NCI-H748 (cell line): ENCODE results near the gene BCAR3.
A peak's percentile ranks its signal among the peaks of the same experiment; 100 is the strongest.
"Not testable (repeated sequence)": the region's sequence is repeated elsewhere in the genome, so short reads cannot be mapped to it uniquely, and the experiment has no call there.

Experiments
- DNase-seq: peaks from one replicate; lab custom pipeline; 2025; ENCODE audit not compliant: unreplicated experiment; lab: John Stamatoyannopoulos, UW

The BCAR3 gene

DNA sequence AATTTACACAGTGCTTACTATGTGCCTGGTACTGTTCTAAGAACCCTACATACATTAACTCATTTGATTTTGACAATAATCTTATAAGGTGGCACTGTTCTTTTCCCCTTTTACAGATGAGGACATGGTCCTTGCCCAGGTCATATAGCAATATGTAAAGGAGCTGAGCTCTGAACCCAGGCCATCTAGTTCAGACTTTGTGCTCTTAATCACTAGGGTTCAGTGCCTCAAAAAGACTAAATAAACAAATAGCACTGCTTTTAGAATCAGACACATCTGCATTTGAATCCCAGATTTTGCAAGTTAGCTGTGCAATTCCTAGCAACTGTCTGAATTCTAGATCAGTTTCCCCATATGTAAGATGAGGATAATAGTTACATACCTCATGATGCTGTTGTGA lies 8.7 kb upstream of the BCAR3 start:
- no peak for DNase-seq

GRCh38 chr1:93689521-93690223 lies 8.0 kb upstream of the BCAR3 start:
- DNase-seq: no peak

- no peak for DNase-seq
These were observed 5.9 kb upstream of the BCAR3 start for GRCh38 chr1:93687542-93687941.

DNA sequence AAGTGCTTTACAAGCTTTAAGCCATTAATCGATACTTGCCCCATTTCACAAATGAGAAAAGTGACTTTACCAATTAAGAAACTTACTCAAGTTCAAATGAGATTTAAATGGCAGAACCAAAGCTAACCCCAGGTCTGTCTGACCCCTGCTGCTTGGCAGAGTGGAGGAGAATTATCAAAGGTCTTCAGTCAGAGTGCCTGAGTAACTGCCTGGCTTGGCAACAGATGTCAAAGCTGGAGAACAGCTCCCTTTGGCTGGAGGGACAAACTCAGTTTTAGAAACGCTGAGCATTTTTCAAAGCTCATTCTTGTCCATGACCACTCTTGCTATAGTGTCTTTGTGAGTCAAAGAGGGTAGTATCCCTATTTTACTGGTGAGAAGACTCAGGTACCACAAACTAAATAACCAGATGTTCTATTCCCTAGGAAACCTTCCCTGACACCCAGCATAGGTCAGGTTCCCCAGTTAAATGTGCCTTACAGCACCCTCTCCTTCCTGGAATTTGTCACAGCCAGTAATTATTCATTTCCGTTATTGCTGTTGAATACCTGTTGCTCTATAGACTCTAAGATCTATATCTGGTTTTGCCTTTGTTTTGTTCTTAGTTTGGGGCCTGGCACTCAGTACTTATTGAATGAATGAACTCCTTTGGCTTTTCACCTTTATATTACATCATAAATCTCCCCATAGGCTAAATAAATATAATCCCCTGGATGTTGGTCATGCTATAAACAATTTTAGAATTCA lies 5.0 kb upstream of the BCAR3 start:
- DNase-seq: no peak

DNA sequence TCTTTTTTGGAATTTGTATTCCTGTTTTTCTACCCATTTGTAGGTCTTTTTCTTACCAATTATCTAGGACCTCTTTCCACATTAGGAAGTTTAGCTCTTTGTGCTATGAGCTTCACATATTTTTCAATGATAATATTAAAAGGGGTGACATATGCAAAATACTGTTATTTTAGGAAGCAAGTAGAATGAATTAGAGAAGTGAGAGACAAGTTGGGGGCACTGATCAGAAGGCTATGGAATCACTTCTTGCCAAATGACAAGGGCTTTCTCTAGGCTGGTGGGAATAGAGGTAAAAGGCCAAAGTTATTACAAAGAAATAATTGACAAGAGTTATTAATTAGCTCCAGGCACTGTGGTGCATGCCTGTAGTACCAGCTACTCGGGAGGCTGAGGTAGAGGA lies 4.3 kb upstream of the BCAR3 start:
- no peak for DNase-seq

DNA sequence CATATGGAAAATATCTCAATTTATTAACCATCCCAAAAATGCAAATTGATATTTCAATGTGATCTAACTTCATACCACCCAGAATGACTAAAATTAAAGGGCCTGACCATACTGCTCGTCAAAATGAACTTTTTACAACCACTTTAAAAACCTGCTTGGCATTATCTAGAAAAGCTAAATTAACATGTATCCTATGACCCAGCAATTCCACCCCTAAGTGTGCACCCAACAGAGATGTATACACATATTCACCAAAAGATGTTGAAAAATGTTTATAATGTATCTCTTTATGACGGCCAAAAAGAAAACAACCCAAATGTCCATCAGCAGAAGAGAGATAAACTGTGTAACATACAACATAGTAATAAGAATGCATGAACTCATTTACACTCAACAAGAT lies 1.6 kb upstream of the BCAR3 start:
- no peak for DNase-seq

GRCh38 chr1:93681989-93682412 lies 364 bp upstream of the BCAR3 start:
- peak; percentile 74 for DNase-seq

- DNase-seq: peak; percentile 77
These were observed 1.1 kb downstream of the BCAR3 start for GRCh38 chr1:93680420-93681100.

DNA sequence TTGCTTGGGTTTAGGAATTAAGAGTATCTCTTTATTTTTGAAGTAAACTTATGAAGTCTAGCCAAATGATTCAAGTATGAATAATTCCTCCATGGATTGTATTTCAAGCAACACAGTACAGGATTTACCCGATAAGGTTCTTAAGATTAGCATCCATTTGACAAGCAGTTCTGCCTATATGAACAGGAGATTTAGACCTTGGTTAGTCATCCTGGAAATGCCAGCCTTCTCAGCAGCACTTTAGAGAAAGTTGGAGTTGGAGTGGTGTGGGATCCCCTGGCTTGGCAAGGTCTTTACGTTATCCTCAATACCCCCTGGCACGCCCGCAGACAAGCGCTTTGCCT lies 1.6 kb downstream of the BCAR3 start:
- DNase-seq: no peak

GRCh38 chr1:93679546-93679945 lies 2.1 kb downstream of the BCAR3 start:
- no peak for DNase-seq

DNA sequence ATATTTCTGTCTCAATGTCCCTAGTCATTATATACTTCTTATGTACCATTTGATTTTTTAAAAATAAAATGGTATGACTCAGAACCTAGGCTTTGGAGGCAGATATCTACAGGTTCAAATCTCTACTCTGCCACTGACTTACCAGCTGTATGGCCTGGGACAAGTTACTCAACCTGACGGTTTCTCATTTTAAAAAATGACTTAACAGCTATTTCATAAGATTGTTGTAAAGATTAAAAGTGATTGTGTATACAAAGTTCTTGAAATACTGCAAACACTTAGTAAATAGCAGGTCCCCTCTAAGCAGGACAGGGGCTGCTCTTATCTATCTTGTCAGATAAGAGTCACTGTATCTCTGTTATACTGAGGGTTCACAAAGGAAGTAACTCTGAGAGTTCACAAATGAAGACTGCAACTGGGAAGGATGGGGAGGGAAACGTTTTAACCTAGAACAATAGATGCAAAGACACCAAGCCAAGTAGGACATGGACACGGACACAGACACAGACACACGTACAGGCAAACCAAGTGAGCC lies 2.6 kb downstream of the BCAR3 start:
- DNase-seq: no peak

DNA sequence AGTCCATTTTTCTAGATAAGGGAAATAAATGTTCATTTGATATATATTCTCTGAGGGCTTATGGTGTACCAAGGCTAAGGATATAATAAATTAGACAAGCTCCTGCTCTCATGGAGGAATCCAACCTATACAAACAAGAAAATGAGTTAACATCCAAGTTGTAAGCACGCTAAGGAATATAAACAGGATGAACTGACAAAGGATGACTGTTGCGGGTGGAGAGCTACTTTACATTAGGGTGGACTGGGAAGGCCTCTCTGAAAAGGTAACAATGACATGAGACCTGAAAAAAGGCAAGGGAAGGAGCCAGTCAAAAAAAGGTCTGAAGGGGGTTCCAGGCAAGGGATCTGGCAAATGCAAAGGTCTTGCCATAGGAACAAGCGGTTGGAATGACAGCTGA lies 3.1 kb downstream of the BCAR3 start:
- DNase-seq: no peak

GRCh38 chr1:93677729-93678128 lies 3.9 kb downstream of the BCAR3 start:
- DNase-seq: no peak

GRCh38 chr1:93676427-93676826 lies 5.2 kb downstream of the BCAR3 start:
- DNase-seq: no peak

- DNase-seq: no peak
These were observed 5.7 kb downstream of the BCAR3 start for GRCh38 chr1:93675931-93676330.

DNA sequence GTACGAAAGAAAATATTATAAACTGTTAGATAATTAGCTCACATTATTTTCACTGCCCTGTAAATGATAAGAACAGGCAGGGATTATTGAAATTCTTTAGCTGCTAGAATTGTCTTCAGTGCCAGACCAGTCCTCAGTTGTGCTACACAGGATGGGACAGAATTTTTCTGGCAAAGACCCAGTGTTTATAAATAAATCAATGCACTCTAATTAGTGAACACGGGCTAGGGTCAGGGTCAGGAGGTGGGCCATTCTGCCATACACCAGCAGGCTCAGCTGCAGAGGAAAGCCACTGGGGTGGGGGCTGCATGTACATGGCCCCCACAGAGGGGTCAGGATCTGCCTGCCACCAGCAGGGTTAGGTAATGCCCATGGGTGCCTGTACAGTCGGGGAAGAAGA lies 6.4 kb downstream of the BCAR3 start:
- no peak for DNase-seq

- DNase-seq: not testable (repeated sequence)
These were observed 7.6 kb downstream of the BCAR3 start for GRCh38 chr1:93674071-93674470.

- no peak for DNase-seq
These were observed 8.3 kb downstream of the BCAR3 start for GRCh38 chr1:93673163-93673829.

DNA sequence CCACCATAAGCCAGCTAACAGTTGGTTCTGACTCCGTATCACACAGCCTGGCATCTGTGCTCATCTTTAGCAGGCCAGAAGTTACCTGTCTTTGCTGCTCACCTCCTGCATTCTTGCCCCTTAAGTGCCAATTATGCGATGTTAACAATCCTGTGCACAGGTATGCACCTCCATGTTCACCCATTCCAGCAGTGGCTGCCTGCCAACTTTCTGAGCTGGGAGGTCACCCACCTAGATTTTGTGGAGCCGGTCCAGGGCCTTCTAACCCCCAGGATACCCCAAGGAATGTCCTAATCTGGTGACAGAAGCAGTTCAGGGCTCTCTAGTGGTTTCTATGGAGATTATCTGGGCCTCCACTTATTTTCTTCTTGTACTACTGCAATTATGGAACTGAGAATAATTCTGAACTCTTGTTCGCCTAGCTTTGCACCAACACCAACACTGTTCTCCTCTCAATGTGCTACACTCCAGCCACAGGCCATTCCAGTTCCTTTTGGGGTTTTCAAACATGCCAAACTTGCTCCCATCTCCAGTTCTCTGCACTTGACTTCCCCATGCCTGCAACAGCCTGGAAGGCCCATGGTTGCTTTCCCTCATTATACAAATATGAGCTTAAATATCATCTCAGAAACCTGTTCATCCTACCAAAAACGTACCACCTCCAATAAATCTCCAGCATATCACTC lies 9.0 kb downstream of the BCAR3 start:
- no peak for DNase-seq

DNA sequence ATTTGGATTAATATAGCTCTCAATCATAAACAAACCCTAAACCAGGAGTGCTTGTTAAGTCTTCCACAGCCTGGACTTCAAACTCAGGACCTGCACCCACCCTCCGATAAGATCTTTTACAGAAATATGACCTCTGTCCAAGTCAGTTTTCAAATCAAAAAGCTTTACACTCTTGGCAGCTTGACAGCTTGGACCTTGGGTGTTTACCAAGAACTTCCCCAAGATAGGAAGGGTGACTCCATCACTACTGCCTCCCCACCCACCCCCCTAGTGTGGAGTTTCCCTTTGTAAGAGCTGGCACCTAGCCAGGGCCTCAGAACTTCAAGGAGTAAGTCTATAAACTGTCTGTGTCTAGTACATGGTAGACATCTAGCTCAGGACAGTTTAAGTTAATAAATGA lies 9.6 kb downstream of the BCAR3 start:
- DNase-seq: no peak

DNA sequence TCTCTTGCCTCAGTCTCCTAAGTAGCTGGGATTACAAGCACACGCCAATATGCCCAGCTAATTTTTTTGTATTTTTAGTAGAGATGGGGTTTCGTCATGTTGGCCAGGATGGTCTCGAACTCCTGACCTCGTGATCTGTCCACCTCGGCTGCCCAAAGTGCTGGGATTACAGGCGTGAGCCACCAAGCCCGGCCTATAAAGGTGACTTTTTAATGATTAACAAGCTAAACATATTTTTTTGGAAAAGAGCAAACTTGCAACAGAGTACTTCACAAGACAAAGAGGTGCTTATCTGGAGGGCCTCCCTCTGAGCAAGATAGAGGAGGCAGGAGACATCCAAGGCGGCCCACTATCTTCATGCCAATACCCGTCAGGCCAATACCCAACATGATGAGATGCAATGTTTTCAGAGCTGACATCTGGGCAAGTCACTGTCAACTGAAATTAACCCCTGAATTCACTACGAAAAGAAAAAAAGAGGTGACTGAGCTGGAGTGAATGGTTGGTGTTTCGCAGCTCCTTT lies 10.5 kb downstream of the BCAR3 start:
- DNase-seq: no peak
